HepG2 (cell line): Measurements from ENCODE around the gene DHCR7. TPM values are rescaled to one million over a fixed set of nuclear protein-coding genes. Genes with fewer than 3 reads are reported as not detected.

Experiments used
- CEBPG ChIP-seq: IDR thresholded peaks from 2 replicates; pipeline ENCODE4 v1.6.1; 2016
- GABPB1 ChIP-seq: IDR thresholded peaks from 2 replicates; pipeline ENCODE4 v1.6.1; 2016; ENCODE audit warnings: mild to moderate bottlenecking, missing genetic modification reagents, moderate library complexity, missing compliant biosample characterization
- GATAD2A ChIP-seq: IDR thresholded peaks from 2 replicates; pipeline ENCODE4 v1.6.1; 2016
- HIVEP1 ChIP-seq: sonication (generic); formaldehyde crosslinking; IDR thresholded peaks from 2 replicates; pipeline ENCODE4 v1.4.0; 2020; ENCODE audit warnings: mild to moderate bottlenecking, missing genetic modification reagents
- HMG20B ChIP-seq: conservative IDR thresholded peaks from 2 replicates; pipeline ENCODE4 v1.6.1; 2016; ENCODE audit warnings: missing genetic modification reagents, missing compliant biosample characterization
- HNRNPLL ChIP-seq: fragments of 200-400 bp; formaldehyde crosslinking; IDR thresholded peaks from 2 replicates; pipeline ENCODE4 v1.6.1; 2017; ENCODE audit warnings: mild to moderate bottlenecking, low read depth, low read length; ENCODE audit not compliant: poor library complexity, severe bottlenecking
- KLF12 ChIP-seq: sonication (generic); formaldehyde crosslinking; IDR thresholded peaks from 2 replicates; pipeline ENCODE4 v1.4.0; 2020; ENCODE audit warnings: missing genetic modification reagents, borderline replicate concordance
- MED1 ChIP-seq: sonication (generic); formaldehyde crosslinking; IDR thresholded peaks from 2 replicates; pipeline ENCODE4 v1.4.0; 2020; ENCODE audit warnings: missing genetic modification reagents
- NR2F6 ChIP-seq, 2 experiments: IDR thresholded peaks; 2 replicates each; pipeline ENCODE4 v1.6.1; 2016; ENCODE audit warnings: antibody characterized with exemption in 1 of 2, mild to moderate bottlenecking in 1 of 2
- SRY ChIP-seq: sonication (generic); formaldehyde crosslinking; IDR thresholded peaks from 2 replicates; pipeline ENCODE4 v1.8.0; 2022; ENCODE audit warnings: mild to moderate bottlenecking, missing genetic modification reagents
- TARDBP ChIP-seq: sonication (generic); formaldehyde crosslinking; IDR thresholded peaks from 2 replicates; pipeline ENCODE4 v1.8.0; 2022; ENCODE audit warnings: mild to moderate bottlenecking, missing genetic modification reagents
- TBX2 ChIP-seq: sonication (generic); formaldehyde crosslinking; IDR thresholded peaks from 2 replicates; pipeline ENCODE4 v1.5.0; 2020; ENCODE audit warnings: missing genetic modification reagents, mild to moderate bottlenecking, borderline replicate concordance
- YEATS2 ChIP-seq: sonication (generic); formaldehyde crosslinking; IDR thresholded peaks from 2 replicates; pipeline ENCODE4 v1.4.0; 2020; ENCODE audit warnings: missing genetic modification reagents, borderline replicate concordance
- ZNF121 ChIP-seq: sonication (generic); formaldehyde crosslinking; IDR thresholded peaks from 2 replicates; pipeline ENCODE4 v1.5.0; 2020; ENCODE audit warnings: mild to moderate bottlenecking, missing genetic modification reagents
- ZNF17 ChIP-seq: sonication (generic); formaldehyde crosslinking; IDR thresholded peaks from 2 replicates; pipeline ENCODE4 v1.5.0; 2020; ENCODE audit warnings: mild to moderate bottlenecking, missing genetic modification reagents
- ZNF263 ChIP-seq: sonication (generic); formaldehyde crosslinking; IDR thresholded peaks from 2 replicates; pipeline ENCODE4 v1.4.0; 2020; ENCODE audit warnings: missing genetic modification reagents
- ZNF264 ChIP-seq: sonication (generic); formaldehyde crosslinking; IDR thresholded peaks from 2 replicates; pipeline ENCODE4 v1.4.0; 2020; ENCODE audit warnings: missing genetic modification reagents
- ZNF335 ChIP-seq: sonication (generic); formaldehyde crosslinking; IDR thresholded peaks from 2 replicates; pipeline ENCODE4 v1.4.0; 2020; ENCODE audit warnings: missing genetic modification reagents
- ZNF350 ChIP-seq: sonication (generic); formaldehyde crosslinking; IDR thresholded peaks from 2 replicates; pipeline ENCODE4 v1.4.0; 2020; ENCODE audit warnings: mild to moderate bottlenecking, low read depth, missing genetic modification reagents, borderline replicate concordance
- ZNF619 ChIP-seq: sonication (generic); formaldehyde crosslinking; IDR thresholded peaks from 2 replicates; pipeline ENCODE4 v1.4.0; 2020; ENCODE audit warnings: mild to moderate bottlenecking, missing genetic modification reagents
- ZNF672 ChIP-seq: sonication (generic); formaldehyde crosslinking; IDR thresholded peaks from 2 replicates; pipeline ENCODE4 v1.8.1; 2022; ENCODE audit warnings: missing genetic modification reagents
- ZSCAN25 ChIP-seq: sonication (generic); formaldehyde crosslinking; IDR thresholded peaks from 2 replicates; pipeline ENCODE4 v1.8.0; 2022; ENCODE audit warnings: mild to moderate bottlenecking, missing genetic modification reagents
- polyA plus RNA-seq, 8 experiments: library from polyadenylated mRNA; depleted of rRNA in 3 of 8; stranded (reverse) in 7 of 8; unstranded in 1 of 8; fragments of >200 nt; fragmentation: Illumina TruSeq in 4 of 8; extraction: Trizol in 4 of 8; gene quantifications; 2 replicates each; pipeline versions ENCODE4 v1.2.1 to v1.2.3, GENCODE V29; 2011 to 2016; ENCODE audit warnings: low read depth in 4 of 8, missing spikeins in 1 of 8, mixed read lengths in 1 of 8; ENCODE audit not compliant: insufficient read depth in 1 of 8
- total RNA-seq, 5 experiments: library from RNA; depleted of rRNA; stranded (reverse); fragments of >200 nt; fragmentation: Illumina TruSeq; extraction: Trizol; gene quantifications; 2 replicates each; pipeline ENCODE4 v1.2.3, GENCODE V29; 2016; ENCODE audit warnings: low read depth in 1 of 5
- TF ChIP-seq, protein P1 (sequence below): sonication (generic); formaldehyde crosslinking; IDR thresholded peaks from 2 replicates; pipeline ENCODE4 v1.4.0; 2020; ENCODE audit warnings: missing genetic modification reagents
- TF ChIP-seq, protein P2 (sequence below): sonication (generic); formaldehyde crosslinking; IDR thresholded peaks from 2 replicates; pipeline ENCODE4 v1.4.0; 2020; ENCODE audit warnings: missing genetic modification reagents

Gene DHCR7
- total and polyA plus RNA-seq, 2 of the 13 experiments (the other 11 are each of a cell fraction or from before 2014, with no cell fraction given), result 96.0 to 143 TPM

DNA sequence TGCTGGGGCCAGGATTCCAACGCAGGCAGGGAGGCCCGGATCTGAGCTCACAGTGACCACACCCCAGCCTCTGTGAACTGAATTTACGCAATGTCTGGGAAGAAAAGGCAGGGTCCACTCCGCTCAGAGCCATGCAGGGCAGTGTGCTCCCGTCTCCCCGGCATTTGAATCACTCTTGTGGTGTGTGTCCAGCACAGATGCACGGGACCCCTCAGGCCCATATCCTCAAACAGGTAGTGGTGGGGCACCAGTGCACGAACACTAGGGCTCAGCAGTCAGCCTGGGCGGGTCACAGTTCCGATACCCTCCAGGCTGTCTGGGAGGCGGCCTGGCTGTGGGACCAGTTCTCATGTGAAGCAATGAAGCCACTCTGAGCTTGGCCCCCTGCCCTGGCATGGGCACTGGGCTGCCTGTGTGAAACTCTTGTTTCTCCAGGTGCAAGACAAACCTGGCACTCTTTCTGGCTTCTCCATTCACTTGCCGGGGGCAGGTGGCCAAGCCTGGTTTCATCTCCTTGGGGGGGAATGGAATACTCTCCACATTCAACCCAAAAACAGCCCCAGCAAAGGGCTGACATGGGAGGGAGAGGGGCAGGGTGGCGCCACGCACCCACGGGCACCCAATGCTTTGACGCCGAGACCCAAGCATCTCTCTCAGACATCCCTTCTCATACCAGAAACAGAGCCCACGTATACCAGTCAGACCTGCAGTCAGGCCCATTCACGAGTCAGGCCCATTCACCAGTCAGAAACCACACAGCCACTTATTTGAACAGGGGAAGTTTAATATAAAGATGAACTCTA, 14.3 kb downstream of the DHCR7 start (continued):
- peak; percentile 29; the same call in 1 of the 2 replicates for TF ChIP-seq ZNF619
- 0 out of 2 replicates have a peak, but pooled peaks have one; percentile 18 for TF ChIP-seq ZNF121 (CRISPR knock-in tag)
- TF ChIP-seq HIVEP1, result no peak; the same call in 1 of the 2 replicates
- peak; percentile 58 for TF ChIP-seq GABPB1 (CRISPR knock-in tag)
- peak; percentile 78 for TF ChIP-seq SRY (CRISPR knock-in tag)
- TF ChIP-seq ZSCAN25 (CRISPR knock-in tag), result 0 out of 2 replicates have a peak, but pooled peaks have one; percentile 47
- 0 out of 2 replicates have a peak, but pooled peaks have one; percentile 67 for TF ChIP-seq ZNF350 (CRISPR knock-in tag)
- peak; percentile 22; the same call in 1 of the 2 replicates for TF ChIP-seq MED1 (CRISPR knock-in tag)
- peak; percentile 62 for TF ChIP-seq GATAD2A (CRISPR knock-in tag)
- peak; percentile 54 for TF ChIP-seq ZNF263
- TF ChIP-seq YEATS2 (CRISPR knock-in tag), result peak; percentile 0; the same call in 1 of the 2 replicates
- TF ChIP-seq, protein P1, sequence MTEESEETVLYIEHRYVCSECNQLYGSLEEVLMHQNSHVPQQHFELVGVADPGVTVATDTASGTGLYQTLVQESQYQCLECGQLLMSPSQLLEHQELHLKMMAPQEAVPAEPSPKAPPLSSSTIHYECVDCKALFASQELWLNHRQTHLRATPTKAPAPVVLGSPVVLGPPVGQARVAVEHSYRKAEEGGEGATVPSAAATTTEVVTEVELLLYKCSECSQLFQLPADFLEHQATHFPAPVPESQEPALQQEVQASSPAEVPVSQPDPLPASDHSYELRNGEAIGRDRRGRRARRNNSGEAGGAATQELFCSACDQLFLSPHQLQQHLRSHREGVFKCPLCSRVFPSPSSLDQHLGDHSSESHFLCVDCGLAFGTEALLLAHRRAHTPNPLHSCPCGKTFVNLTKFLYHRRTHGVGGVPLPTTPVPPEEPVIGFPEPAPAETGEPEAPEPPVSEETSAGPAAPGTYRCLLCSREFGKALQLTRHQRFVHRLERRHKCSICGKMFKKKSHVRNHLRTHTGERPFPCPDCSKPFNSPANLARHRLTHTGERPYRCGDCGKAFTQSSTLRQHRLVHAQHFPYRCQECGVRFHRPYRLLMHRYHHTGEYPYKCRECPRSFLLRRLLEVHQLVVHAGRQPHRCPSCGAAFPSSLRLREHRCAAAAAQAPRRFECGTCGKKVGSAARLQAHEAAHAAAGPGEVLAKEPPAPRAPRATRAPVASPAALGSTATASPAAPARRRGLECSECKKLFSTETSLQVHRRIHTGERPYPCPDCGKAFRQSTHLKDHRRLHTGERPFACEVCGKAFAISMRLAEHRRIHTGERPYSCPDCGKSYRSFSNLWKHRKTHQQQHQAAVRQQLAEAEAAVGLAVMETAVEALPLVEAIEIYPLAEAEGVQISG (CRISPR knock-in tag), result peak; percentile 33; the same call in 1 of the 2 replicates
- TF ChIP-seq ZNF672 (CRISPR knock-in tag), result no peak
- TF ChIP-seq KLF12 (CRISPR knock-in tag), result 0 out of 2 replicates have a peak, but pooled peaks have one; percentile 60
- TF ChIP-seq NR2F6 (IDR thresholded peaks at IDR 0.05), result no peak
- peak; percentile 56; the same call in 1 of the 2 replicates for TF ChIP-seq NR2F6 (CRISPR knock-in tag; IDR thresholded peaks at IDR 0.05)
- TF ChIP-seq, protein P2, sequence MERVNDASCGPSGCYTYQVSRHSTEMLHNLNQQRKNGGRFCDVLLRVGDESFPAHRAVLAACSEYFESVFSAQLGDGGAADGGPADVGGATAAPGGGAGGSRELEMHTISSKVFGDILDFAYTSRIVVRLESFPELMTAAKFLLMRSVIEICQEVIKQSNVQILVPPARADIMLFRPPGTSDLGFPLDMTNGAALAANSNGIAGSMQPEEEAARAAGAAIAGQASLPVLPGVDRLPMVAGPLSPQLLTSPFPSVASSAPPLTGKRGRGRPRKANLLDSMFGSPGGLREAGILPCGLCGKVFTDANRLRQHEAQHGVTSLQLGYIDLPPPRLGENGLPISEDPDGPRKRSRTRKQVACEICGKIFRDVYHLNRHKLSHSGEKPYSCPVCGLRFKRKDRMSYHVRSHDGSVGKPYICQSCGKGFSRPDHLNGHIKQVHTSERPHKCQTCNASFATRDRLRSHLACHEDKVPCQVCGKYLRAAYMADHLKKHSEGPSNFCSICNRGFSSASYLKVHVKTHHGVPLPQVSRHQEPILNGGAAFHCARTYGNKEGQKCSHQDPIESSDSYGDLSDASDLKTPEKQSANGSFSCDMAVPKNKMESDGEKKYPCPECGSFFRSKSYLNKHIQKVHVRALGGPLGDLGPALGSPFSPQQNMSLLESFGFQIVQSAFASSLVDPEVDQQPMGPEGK (CRISPR knock-in tag), result 0 out of 2 replicates have a peak, but pooled peaks have one; percentile 18
- TF ChIP-seq ZNF335 (CRISPR knock-in tag), result peak; percentile 2; the same call in 1 of the 2 replicates
- TF ChIP-seq HNRNPLL, result peak; percentile 30
- TF ChIP-seq HMG20B (CRISPR knock-in tag), result no peak
- peak; percentile 64; the same call in 1 of the 2 replicates for TF ChIP-seq TARDBP (CRISPR knock-in tag)
- TF ChIP-seq ZNF17 (CRISPR knock-in tag), result no peak
- TF ChIP-seq ZNF264 (CRISPR knock-in tag), result peak; percentile 44; the same call in 1 of the 2 replicates
- peak; percentile 43; the same call in 1 of the 2 replicates for TF ChIP-seq TBX2 (CRISPR knock-in tag)
- peak; percentile 95 for TF ChIP-seq CEBPG
